LHCN-M2 (cell line): ENCODE results near the gene STK24. TPM values are rescaled to one million over a fixed set of nuclear protein-coding genes. Genes with fewer than 3 reads are reported as not detected.
A peak's percentile ranks its signal among the peaks of the same experiment; 100 is the strongest.

Experiments used
- DNase-seq: peaks from one replicate; pipeline ENCODE4 v3.0.0-alpha.2; 2012; ENCODE audit warnings: low read depth
- total RNA-seq: library from RNA; depleted of rRNA; stranded (reverse); fragments of >200 nt; gene quantifications from 2 replicates; pipeline ENCODE4 v1.2.3, GENCODE V29; 2014

STK24 gene
- total RNA-seq, 1 experiment from 2014 or later = 48.6 TPM

DNA sequence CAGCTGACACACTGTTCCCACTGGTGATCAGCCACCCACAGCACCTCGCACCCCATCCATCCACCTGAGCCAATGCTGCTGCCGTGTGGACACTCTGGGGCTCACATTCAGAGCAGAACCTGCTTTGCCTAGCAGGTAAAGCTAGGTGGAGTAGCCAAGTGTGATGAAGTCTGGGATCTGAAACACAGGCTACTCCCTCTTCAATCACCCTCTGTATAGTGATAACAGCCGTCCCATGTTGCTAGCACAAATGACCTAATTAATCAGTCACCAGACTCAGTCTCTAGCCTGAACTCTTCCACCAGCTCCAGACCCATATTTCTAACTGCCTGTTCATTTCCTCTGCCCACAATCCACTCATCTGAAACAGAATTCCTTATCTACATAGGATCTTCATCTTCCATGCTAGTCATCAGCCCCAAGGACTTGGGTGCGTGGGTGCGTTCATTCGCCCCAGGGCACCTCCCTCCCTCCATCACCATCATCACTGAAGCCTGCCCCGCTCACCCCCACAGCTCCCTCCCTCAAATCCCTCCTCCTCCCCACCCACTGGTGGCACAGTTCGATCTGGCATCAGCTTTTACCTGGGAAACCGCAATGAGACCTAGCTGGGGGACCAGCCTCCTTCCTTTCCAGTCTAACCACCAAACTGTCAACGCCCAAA, 19.8 kb downstream of the STK24 start:
- no peak for DNase-seq

DNA sequence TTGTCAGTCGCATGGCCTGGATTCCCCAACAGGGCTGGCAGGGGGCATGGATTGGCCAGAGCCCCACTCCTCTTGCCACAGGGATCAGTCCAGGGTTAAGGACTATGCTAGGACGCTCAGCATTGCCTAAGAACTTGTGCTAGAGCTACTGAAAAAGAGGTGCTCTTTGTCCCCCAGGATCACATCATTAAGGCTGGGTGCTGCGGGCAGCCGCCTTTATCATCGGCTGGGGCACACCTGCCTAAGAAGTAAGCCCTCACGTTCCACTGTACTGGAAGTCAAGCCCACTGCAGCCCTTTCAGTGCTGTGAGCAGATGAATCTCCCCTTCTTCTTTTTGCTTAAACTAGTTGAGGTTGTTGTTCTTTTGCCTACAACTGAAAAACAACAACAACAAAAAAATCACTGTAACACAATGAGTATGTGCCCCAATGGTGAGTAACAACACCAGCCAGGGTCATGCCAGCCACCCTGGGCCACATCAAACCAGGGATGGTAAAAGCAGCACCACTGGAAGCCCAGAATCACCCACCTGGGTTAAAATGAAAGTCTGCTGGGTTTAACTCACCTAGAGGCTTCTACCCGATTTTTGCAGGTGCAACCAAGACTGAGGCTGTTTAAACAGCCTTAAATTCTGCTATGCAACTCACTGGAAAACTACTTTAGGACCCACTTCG, 20.6 kb downstream of the STK24 start:
- no peak for DNase-seq

DNA sequence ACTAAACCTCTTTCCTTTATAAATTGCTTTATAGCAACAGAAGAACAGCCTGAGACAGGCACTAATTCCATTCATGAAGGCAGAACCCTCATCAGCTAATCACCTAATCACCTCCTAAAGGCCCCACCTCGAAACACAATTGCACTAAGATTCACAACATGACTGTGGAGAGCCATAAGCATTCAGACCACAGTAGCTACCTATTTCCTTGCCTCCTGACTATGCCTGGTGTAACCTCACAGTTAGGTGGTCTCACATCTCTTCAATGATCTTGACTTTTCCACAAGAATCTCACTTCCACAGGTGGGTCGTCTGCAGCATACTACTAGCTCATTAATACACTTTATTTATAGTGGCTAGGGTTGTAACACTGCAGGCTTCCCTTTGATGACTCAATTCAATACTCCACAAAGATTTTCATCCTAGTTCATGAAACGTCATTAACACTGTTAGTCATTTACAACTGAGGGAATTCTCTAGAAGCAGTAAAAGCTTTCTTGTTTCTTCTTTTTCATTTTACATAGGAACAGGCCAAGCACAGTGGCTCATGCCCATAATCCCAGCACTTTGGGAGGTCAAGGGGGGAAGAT, 27.1 kb downstream of the STK24 start:
- no peak for DNase-seq

- peak; percentile 81 for DNase-seq
Measured at GRCh38 chr13:98549006-98549727, 27.7 kb downstream of the STK24 start.

DNA sequence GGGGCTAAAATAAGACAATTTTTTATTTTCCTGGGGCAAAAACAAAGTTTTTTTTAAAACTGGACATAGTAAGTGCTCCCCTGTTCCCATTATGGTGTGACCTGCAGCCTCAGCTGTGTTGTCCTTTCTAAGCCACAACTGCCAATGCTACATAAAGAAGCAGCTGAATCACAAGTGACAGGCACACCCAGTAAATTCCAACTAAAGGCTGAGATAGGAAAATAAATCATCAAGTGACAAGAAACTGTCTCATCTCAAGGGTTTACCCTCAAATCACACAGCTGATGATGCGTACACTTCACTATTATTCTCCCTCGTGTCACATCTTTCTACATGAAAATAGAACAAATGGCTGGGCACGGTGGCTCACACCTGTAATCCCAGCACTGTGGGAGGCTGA, 28.7 kb downstream of the STK24 start:
- peak; percentile 75 for DNase-seq

- no peak for DNase-seq
Measured at GRCh38 chr13:98547455-98547854, 29.5 kb downstream of the STK24 start.

- no peak for DNase-seq
Measured at GRCh38 chr13:98546402-98546801, 30.5 kb downstream of the STK24 start.

GRCh38 chr13:98544104-98544710, 32.7 kb downstream of the STK24 start:
- DNase-seq = no peak

GRCh38 chr13:98543378-98544103, 33.4 kb downstream of the STK24 start:
- no peak for DNase-seq

DNA sequence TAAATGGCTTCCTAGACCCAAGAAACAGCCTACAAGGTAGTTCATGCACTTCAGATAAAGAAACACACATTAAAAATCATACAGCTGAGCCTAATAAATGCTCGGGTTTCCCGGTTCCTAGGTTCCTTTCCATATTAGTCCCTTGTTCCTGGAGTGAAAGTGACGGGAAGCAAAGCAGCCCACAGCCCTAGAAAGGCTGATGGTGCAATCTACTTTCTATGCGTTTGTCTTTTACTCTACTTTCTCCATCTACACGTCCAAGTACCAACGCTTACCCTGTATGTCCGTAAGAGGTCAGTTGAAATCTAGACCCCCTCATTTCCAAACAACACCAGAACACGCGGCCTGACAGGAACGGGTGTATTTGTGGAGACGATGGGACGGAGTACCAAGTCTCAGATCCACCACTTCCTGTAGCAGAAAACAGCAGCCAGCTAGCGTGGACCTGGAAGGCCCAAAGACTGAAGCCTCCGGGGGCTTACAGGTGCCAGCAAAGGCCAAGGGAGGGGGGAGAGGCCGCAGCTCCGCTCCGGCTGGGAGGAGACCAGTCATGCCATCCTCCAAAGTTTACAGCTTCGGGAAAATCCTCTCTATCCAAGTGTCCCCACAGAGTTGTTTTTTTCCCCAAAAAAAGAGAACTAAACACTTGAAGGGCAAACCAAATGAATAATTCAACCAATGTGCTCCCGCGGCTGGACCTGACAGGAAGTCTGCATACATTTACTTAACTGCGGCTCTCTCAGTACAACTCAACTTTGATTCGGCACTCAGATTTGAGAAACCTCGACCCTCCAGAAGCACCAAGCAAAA, 34.1 kb downstream of the STK24 start:
- DNase-seq = no peak

- DNase-seq = no peak
Measured at GRCh38 chr13:98541701-98542203, 35.2 kb downstream of the STK24 start.

DNA sequence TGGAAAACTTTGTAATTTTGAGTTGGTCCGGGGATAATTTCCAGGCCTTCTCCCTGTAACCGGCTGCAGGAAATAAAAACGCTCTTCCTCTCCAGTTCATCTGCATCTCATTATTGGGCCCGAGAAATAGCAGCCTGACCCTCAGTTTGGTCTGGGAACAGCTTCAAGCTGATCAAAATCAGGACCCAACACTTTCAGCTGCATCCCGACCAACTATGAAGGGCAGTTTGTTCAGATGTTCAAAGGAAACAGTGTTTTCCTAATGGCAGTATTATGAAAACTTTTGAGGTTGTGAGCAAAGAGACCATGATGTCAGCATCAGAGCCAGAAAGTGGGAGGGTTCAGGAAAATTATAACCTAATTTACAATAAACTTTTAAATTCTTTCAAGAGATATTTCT, 35.7 kb downstream of the STK24 start:
- no peak for DNase-seq

GRCh38 chr13:98540476-98540875, 36.4 kb downstream of the STK24 start:
- no peak for DNase-seq

- DNase-seq = peak; percentile 21
Measured at GRCh38 chr13:98539666-98540065, 37.2 kb downstream of the STK24 start.

- no peak for DNase-seq
Measured at GRCh38 chr13:98538876-98539275, 38.0 kb downstream of the STK24 start.

DNA sequence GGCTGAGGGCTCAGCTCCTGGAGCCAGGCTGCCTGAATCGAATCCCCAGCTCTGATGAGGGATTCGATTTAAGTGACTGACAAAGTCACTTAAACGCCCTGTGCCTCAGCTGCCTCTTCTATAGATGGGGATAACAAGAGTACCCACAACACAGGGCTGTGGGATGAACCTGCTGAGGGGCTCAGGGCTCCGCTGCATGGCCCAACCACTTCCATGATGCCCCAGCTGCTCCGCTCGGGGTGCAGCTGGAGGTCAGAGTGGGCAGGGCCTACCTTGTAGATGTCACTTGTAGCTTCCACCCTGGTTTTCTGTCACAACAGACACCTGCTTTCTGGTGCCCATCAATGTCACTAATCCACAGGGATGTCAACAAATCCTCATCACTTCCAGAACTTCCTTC, 39.2 kb downstream of the STK24 start:
- no peak for DNase-seq

DNA sequence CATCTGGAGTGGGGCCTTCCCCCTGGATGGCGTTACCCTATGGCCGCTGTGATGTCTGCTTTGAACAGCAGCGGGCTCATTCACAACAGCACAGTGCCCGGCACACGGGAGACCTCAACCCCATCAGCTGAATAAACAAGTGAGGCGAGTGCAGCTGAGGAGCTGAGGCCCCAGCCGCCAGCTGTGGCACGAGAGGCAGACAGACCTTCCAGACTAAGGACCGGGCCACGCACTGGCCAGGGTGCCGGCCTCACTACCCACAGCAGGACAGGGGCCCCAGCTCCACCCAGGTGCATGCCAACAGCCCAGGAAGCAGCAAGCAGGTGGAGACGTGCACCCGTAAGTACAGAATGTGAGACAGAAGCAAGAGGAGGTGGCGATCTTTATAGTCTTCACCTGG, 39.6 kb downstream of the STK24 start:
- DNase-seq = no peak

GRCh38 chr13:98536729-98537128, 40.2 kb downstream of the STK24 start:
- no peak for DNase-seq

DNA sequence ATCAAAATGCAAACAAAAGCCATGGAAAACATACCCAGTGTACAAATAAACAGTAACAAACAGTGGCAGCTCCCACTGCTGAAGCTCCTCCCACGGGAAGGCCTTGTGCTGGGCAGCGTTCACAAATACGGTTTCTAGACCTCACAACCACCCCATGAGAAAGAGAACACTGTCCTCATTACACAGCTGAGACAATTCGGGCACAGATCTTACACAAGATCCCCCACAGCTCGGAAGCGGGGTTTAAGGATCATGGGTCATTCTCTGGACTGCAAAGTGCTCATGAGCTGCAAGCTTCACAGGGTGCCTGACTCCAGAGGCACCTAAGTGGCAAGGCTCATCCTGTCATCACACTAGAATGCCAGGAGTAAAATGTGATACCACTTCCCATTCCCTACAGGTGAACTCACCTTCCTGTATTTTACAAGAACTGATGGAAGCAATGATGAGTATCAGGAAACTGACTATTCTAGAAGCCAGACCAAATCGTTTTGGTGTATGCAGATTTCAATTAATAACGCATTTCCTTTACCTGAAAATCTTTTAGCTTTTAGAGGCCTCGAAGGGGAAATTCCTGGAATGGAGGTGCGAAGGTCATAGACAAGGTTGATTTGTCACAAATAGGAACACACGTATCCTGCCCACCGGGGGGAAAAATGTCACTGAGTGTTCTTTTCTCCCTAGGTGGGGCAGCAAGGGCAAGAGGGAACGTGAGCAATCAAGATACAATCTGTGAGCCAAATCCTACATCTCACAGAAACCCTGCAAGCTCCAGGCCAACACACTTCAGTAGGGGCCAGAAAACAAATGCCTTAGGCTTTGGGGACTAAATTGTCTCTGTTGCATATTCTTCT, 41.2 kb downstream of the STK24 start:
- DNase-seq = no peak
